IMR-90 (cell line): Measurements from ENCODE around the gene BTBD9. TPM values are rescaled to one million over a fixed set of nuclear protein-coding genes. Genes with fewer than 3 reads are reported as not detected.

Source experiments
- ATAC-seq: fragments of 200-7000 bp; cut with Tn5 transposase; 2 replicates; pipeline ENCODE4 v1.9.1; 2020; ENCODE audit warnings: low read depth, mild to moderate bottlenecking, moderate library complexity
- BruUV-seq: library from RNA; stranded (reverse); fragments of 400-500 nt; replicated peaks from 2 replicates; lab custom pipeline; 2021; lab: Mats Ljungman, UMichigan
- CTCF ChIA-PET: fragments of 300-600 bp; formaldehyde crosslinking; extraction: SDS; loops from one replicate; lab custom pipeline; 2021; ENCODE audit warnings: antibody characterized with exemption; lab: Yijun Ruan, JAX
- POLR2A ChIA-PET: fragments of 300-600 bp; sonication (Branson Sonifier 250); formaldehyde crosslinking; loops from one replicate; lab custom pipeline; 2022; ENCODE audit warnings: antibody characterized with exemption; ENCODE audit not compliant: unreplicated experiment; lab: Charles Lee
- DNase-seq: peaks from one replicate; pipeline ENCODE4 v3.0.0; 2013
- H2AFZ ChIP-seq: replicated peaks from 2 replicates; pipeline ENCODE3; 2013; ENCODE audit warnings: low read length, mild to moderate bottlenecking; ENCODE audit not compliant: poor library complexity
- H2AK5ac ChIP-seq: 2 replicates; pipeline ENCODE4 v1.6.1; 2013; ENCODE audit warnings: low read depth, low read length, inconsistent platforms
- H2AK9ac ChIP-seq: replicated peaks from 2 replicates; pipeline ENCODE3; 2013; ENCODE audit warnings: mild to moderate bottlenecking, low read depth, low read length, moderate library complexity; ENCODE audit not compliant: poor library complexity
- H2BK120ac ChIP-seq: 2 replicates; pipeline ENCODE4 v1.6.1; 2013; ENCODE audit warnings: low read depth, low read length, inconsistent platforms
- H2BK15ac ChIP-seq: 3 replicates; pipeline ENCODE4 v1.6.1; 2013; ENCODE audit warnings: low read depth, low read length, inconsistent platforms
- H2BK20ac ChIP-seq: 2 replicates; pipeline ENCODE4 v1.6.1; 2013; ENCODE audit warnings: low read depth, mild to moderate bottlenecking, inconsistent platforms, low read length, moderate library complexity
- H2BK5ac ChIP-seq: 2 replicates; pipeline ENCODE4 v1.6.1; 2013; ENCODE audit warnings: mild to moderate bottlenecking, low read depth, low read length, inconsistent platforms; ENCODE audit not compliant: poor library complexity, severe bottlenecking
- H3K14ac ChIP-seq: replicated peaks from 2 replicates; pipeline ENCODE4 v1.6.1; 2013; ENCODE audit warnings: low read depth, low read length, inconsistent platforms
- H3K18ac ChIP-seq: 2 replicates; pipeline ENCODE4 v1.6.1; 2013; ENCODE audit warnings: low read depth, low read length, control low read depth
- H3K23ac ChIP-seq: 2 replicates; pipeline ENCODE4 v1.6.1; 2013; ENCODE audit warnings: low read depth, low read length, inconsistent platforms
- H3K27ac ChIP-seq: 2 replicates; pipeline ENCODE4 v1.5.1; 2013; ENCODE audit warnings: mild to moderate bottlenecking, control low read depth, low read length; ENCODE audit not compliant: insufficient read depth
- H3K27me3 ChIP-seq: 2 replicates; pipeline ENCODE4 v1.6.1; 2013; ENCODE audit warnings: low read length; ENCODE audit not compliant: control insufficient read depth, insufficient read depth
- H3K36me3 ChIP-seq: 2 replicates; pipeline ENCODE4 v1.6.1; 2013; ENCODE audit warnings: low read length, mixed read lengths; ENCODE audit not compliant: control insufficient read depth, insufficient read depth
- H3K4ac ChIP-seq: 2 replicates; pipeline ENCODE4 v1.6.1; 2013; ENCODE audit warnings: low read depth, low read length, inconsistent platforms
- H3K4me1 ChIP-seq: 2 replicates; pipeline ENCODE4 v1.6.1; 2013; ENCODE audit warnings: low read length, mixed read lengths; ENCODE audit not compliant: control insufficient read depth, insufficient read depth
- H3K4me2 ChIP-seq: 2 replicates; pipeline ENCODE4 v1.6.1; 2013; ENCODE audit warnings: low read depth, mild to moderate bottlenecking, control low read depth, low read length, moderate library complexity
- H3K4me3 ChIP-seq: 2 replicates; pipeline ENCODE4 v1.5.1; 2013; ENCODE audit warnings: low read depth, mild to moderate bottlenecking, control low read depth, low read length, moderate library complexity; ENCODE audit not compliant: insufficient read depth
- H3K56ac ChIP-seq: 2 replicates; pipeline ENCODE4 v1.6.1; 2013; ENCODE audit warnings: low read length, inconsistent platforms; ENCODE audit not compliant: insufficient read depth; ENCODE audit errors: extremely low read depth
- H3K79me1 ChIP-seq, 2 experiments: 2 replicates each; pipeline ENCODE4 v1.6.1; 2013; ENCODE audit warnings: low read length in 2 of 2, inconsistent platforms in 1 of 2, low read depth in 1 of 2
- H3K9ac ChIP-seq: 2 replicates; pipeline ENCODE4 v1.6.1; 2013; ENCODE audit warnings: low read depth, low read length, control low read depth
- H3K9me1 ChIP-seq: 2 replicates; pipeline ENCODE4 v1.6.1; 2013; ENCODE audit warnings: low read length, inconsistent platforms; ENCODE audit not compliant: insufficient read depth
- H3K9me3 ChIP-seq: 2 replicates; pipeline ENCODE4 v1.6.1; 2013; ENCODE audit warnings: low read length; ENCODE audit not compliant: control insufficient read depth, insufficient read depth
- H4K20me1 ChIP-seq: 2 replicates; pipeline ENCODE4 v1.6.1; 2013; ENCODE audit warnings: low read length, inconsistent platforms; ENCODE audit not compliant: insufficient read depth
- H4K5ac ChIP-seq: 2 replicates; pipeline ENCODE4 v1.6.1; 2013; ENCODE audit warnings: mild to moderate bottlenecking, low read depth, low read length, control low read depth
- H4K8ac ChIP-seq, 2 experiments: 2 replicates each; pipeline ENCODE4 v1.6.1; 2013; ENCODE audit warnings: low read depth in 2 of 2, low read length in 2 of 2, control low read depth in 1 of 2, inconsistent platforms in 1 of 2
- H4K91ac ChIP-seq: 2 replicates; pipeline ENCODE4 v1.6.1; 2013; ENCODE audit warnings: low read depth, low read length, inconsistent platforms; ENCODE audit not compliant: insufficient read depth
- BHLHE40 ChIP-seq: fragments of 150-350 bp; IDR thresholded peaks from 2 replicates; pipeline ENCODE4 v1.6.1; 2016; ENCODE audit warnings: mild to moderate bottlenecking, low read depth, low read length
- CEBPB ChIP-seq: IDR thresholded peaks from 2 replicates; pipeline ENCODE4 v1.6.1; 2012; ENCODE audit warnings: low read depth, low read length, improper control_type of control experiment
- CHD1 ChIP-seq: IDR thresholded peaks from 2 replicates; pipeline ENCODE4 v1.6.1; 2012; ENCODE audit warnings: low read depth, low read length, improper control_type of control experiment
- FOS ChIP-seq: fragments of 150-350 bp; IDR thresholded peaks from 2 replicates; pipeline ENCODE4 v1.6.1; 2016; ENCODE audit warnings: low read depth, low read length
- MAFK ChIP-seq: IDR thresholded peaks from 2 replicates; pipeline ENCODE4 v1.6.1; 2012; ENCODE audit warnings: low read depth, low read length, improper control_type of control experiment
- MAZ ChIP-seq: IDR thresholded peaks from 2 replicates; pipeline ENCODE4 v1.6.1; 2012; ENCODE audit warnings: low read depth, mild to moderate bottlenecking, low read length, improper control_type of control experiment, moderate library complexity, borderline replicate concordance
- MXI1 ChIP-seq: IDR thresholded peaks from 2 replicates; pipeline ENCODE4 v1.6.1; 2012; ENCODE audit warnings: low read depth, mild to moderate bottlenecking, low read length, moderate library complexity, borderline replicate concordance
- NFE2L2 ChIP-seq: fragments of 150-350 bp; IDR thresholded peaks from 2 replicates; pipeline ENCODE4 v1.6.1; 2016; ENCODE audit warnings: low read depth, mild to moderate bottlenecking, low read length
- POLR2A ChIP-seq: IDR thresholded peaks from 2 replicates; pipeline ENCODE4 v1.6.1; 2012; ENCODE audit warnings: mild to moderate bottlenecking, low read depth, low read length
- RAD21 ChIP-seq: IDR thresholded peaks from 2 replicates; pipeline ENCODE4 v1.6.1; 2012; ENCODE audit warnings: low read length, improper control_type of control experiment
- RCOR1 ChIP-seq: IDR thresholded peaks from 2 replicates; pipeline ENCODE4 v1.6.1; 2012; ENCODE audit warnings: mild to moderate bottlenecking, low read length, improper control_type of control experiment; ENCODE audit not compliant: insufficient replicate concordance
- RFX5 ChIP-seq: IDR thresholded peaks from 2 replicates; pipeline ENCODE4 v1.8.0; 2012; ENCODE audit warnings: low read depth, mild to moderate bottlenecking, low read length, moderate library complexity
- SMC3 ChIP-seq: fragments of 150-350 bp; IDR thresholded peaks from 2 replicates; pipeline ENCODE4 v1.6.1; 2016; ENCODE audit warnings: low read depth, mild to moderate bottlenecking, antibody characterized with exemption, low read length, moderate library complexity
- WGBS, 2 experiments: methylation state at CpG; one replicate each; pipeline versions ENCODE4 v1.1.5 to v1.1.7; 2013; ENCODE audit warnings: missing lambda C conversion rate in 2 of 2; ENCODE audit not compliant: insufficient read length in 1 of 2; ENCODE audit errors: extremely low coverage in 2 of 2; 5-methylcytosine and 5-hydroxymethylcytosine counted together
- dilution Hi-C: fragments of 300-500 bp; cut with HindIII; formaldehyde crosslinking; loops from one replicate; pipeline ENCODE4 v1.14.3; 2018; ENCODE audit warnings: low sequenced_read_pairs; ENCODE audit not compliant: unreplicated experiment
- in situ Hi-C: fragments of 300-500 bp; cut with MboI; formaldehyde crosslinking; loops from 3 replicates; pipeline ENCODE4 v1.14.3; 2019; ENCODE audit warnings: low sequenced_read_pairs, inconsistent platforms, mixed read lengths
- intact Hi-C: fragments of 100-400 bp; cut with micrococcal nuclease; formaldehyde crosslinking; loops from 2 replicates; pipeline ENCODE4 v1.10.0; 2022
- polyA plus RNA-seq, 3 experiments: library from polyadenylated mRNA; depleted of rRNA; stranded (reverse); fragments of >200 nt; gene quantifications; 2 replicates each; pipeline ENCODE4 v1.2.3, GENCODE V29; 2012; ENCODE audit warnings: low replicate concordance in 1 of 3
- total RNA-seq: library from RNA; depleted of rRNA; stranded (reverse); fragments of >200 nt; gene quantifications from 2 replicates; pipeline ENCODE4 v1.2.3, GENCODE V29; 2012
- TF ChIP-seq, protein P1 (sequence below): fragments of 150-350 bp; IDR thresholded peaks from 2 replicates; pipeline ENCODE4 v1.6.1; 2016; ENCODE audit warnings: low read depth, mild to moderate bottlenecking, low read length, moderate library complexity, borderline replicate concordance
- TF ChIP-seq, protein P2 (sequence below): fragments of 150-350 bp; IDR thresholded peaks from 2 replicates; pipeline ENCODE4 v1.6.1; 2017; ENCODE audit warnings: mild to moderate bottlenecking, antibody characterized with exemption, low read length, low read depth
- TF ChIP-seq, protein P3 (sequence below): conservative IDR thresholded peaks from 2 replicates; pipeline ENCODE4 v1.5.1; 2012; ENCODE audit warnings: mild to moderate bottlenecking, low read depth, low read length, improper control_type of control experiment

The BTBD9 gene
- total and polyA plus RNA-seq, 2 of the 4 experiments (the other 2 are of a cell fraction): 4.1 to 22.0 TPM

DNA sequence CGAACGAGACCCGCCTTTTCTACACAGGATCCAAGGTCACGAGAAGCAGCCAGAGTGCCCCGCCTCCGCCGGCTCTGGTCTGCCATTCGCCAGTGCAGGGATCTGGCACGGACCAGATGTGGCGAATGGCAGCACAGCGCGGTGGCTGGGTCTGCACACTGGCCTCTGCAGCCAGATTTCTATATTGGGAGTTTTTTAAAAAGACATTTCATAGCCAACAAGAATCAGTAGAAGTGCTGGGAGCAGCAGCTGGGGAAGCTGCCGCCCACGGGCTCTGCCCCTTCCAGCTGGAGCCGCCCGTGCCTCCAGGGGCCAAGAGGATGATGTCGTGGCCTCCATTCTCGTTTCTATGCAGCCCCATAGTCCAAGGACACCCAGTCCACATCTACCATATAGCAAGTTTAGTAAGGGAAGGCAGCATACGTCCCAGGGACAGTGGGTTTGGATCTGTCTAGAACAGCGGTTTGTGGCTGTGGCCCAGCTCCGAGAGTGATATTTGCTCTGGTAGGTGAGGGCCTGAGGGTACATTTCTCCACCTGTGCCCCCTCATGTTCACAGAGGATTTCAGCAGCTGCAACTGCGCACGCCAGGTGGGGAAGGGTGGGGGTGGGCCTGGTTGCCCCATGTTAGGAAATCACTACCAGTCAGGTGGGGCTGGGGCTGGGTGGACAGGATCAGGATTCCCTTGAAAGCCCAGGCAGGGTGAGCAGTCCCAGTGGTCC is 486.5 kb downstream of the BTBD9 start:
- ATAC-seq: no peak
- Histone ChIP-seq H3K56ac (no peak overlapping the region), H4K91ac (no peak overlapping the region), H2AK9ac (no peak overlapping the region), H3K79me1 (peaks cover 25 to 88% of the 10 kb centered on the region in 2 experiments), H3K14ac (no peak overlapping the region), H3K4me2 (no peak overlapping the region), H4K20me1 (peaks cover 56% of the 10 kb centered on the region), H2AFZ (no peak overlapping the region), H4K8ac (no peak overlapping the region), H3K27me3 (no peaks in the 10 kb centered on the region), H3K9me1 (peaks cover 23% of the 10 kb centered on the region), H3K18ac (no peak overlapping the region), H4K5ac (no peak overlapping the region), H3K27ac (no peak overlapping the region), H3K9ac (no peak overlapping the region), H3K4me3 (no peak overlapping the region), H3K4me1 (peaks cover 27% of the 10 kb centered on the region), H3K23ac (no peak overlapping the region), H2BK120ac (no peak overlapping the region), H2BK20ac (no peak overlapping the region), H3K9me3 (no peaks in the 10 kb centered on the region), H2BK5ac (no peak overlapping the region), H2BK15ac (no peak overlapping the region), H2AK5ac (no peak overlapping the region), H3K4ac (no peak overlapping the region), H3K36me3 (peaks cover 14% of the 10 kb centered on the region)
- DNase-seq: no peak
- dilution Hi-C loops (no loop called here), in situ Hi-C loops (no loop called here), intact Hi-C loops (loop anchor here (10.0 kb wide), 1 partner anchor 448 kb away; no protein-coding TSS in a partner anchor)
- WGBS, 2 experiments: 100% methylated on average over 3 of the region's 23 CpGs; no CpG with 5 or more reads in 1 of the 2 experiments
- CTCF ChIA-PET: no interaction called here
- BruUV-seq: no TSS peak
- TF ChIP-seq POLR2A (no peak), FOS (no peak), CHD1 (no peak), RFX5 (no peak), MAZ (no peak), RCOR1 (no peak), MXI1 (no peak), CEBPB (no peak), BHLHE40 (no peak), RAD21 (no peak), SMC3 (no peak), MAFK (no peak), NFE2L2 (no peak)
- TF ChIP-seq, protein P1, sequence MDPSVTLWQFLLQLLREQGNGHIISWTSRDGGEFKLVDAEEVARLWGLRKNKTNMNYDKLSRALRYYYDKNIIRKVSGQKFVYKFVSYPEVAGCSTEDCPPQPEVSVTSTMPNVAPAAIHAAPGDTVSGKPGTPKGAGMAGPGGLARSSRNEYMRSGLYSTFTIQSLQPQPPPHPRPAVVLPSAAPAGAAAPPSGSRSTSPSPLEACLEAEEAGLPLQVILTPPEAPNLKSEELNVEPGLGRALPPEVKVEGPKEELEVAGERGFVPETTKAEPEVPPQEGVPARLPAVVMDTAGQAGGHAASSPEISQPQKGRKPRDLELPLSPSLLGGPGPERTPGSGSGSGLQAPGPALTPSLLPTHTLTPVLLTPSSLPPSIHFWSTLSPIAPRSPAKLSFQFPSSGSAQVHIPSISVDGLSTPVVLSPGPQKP: no peak
- TF ChIP-seq, protein P2, sequence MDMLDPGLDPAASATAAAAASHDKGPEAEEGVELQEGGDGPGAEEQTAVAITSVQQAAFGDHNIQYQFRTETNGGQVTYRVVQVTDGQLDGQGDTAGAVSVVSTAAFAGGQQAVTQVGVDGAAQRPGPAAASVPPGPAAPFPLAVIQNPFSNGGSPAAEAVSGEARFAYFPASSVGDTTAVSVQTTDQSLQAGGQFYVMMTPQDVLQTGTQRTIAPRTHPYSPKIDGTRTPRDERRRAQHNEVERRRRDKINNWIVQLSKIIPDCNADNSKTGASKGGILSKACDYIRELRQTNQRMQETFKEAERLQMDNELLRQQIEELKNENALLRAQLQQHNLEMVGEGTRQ: no peak
- TF ChIP-seq, protein P3, sequence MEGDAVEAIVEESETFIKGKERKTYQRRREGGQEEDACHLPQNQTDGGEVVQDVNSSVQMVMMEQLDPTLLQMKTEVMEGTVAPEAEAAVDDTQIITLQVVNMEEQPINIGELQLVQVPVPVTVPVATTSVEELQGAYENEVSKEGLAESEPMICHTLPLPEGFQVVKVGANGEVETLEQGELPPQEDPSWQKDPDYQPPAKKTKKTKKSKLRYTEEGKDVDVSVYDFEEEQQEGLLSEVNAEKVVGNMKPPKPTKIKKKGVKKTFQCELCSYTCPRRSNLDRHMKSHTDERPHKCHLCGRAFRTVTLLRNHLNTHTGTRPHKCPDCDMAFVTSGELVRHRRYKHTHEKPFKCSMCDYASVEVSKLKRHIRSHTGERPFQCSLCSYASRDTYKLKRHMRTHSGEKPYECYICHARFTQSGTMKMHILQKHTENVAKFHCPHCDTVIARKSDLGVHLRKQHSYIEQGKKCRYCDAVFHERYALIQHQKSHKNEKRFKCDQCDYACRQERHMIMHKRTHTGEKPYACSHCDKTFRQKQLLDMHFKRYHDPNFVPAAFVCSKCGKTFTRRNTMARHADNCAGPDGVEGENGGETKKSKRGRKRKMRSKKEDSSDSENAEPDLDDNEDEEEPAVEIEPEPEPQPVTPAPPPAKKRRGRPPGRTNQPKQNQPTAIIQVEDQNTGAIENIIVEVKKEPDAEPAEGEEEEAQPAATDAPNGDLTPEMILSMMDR: no peak
- POLR2A ChIA-PET: no interaction called here
